K562 (cell line): ENCODE measurements around the gene MARS1. TPM values are rescaled to one million over a fixed set of nuclear protein-coding genes. Genes with fewer than 3 reads are reported as not detected.

ENCODE experiments used
- CCNT2 ChIP-seq: IDR thresholded peaks from 2 replicates; pipeline ENCODE4 v1.6.1; 2011; ENCODE audit warnings: borderline replicate concordance, low read depth, mild to moderate bottlenecking, moderate library complexity, mixed read lengths, low read length; ENCODE audit not compliant: insufficient read length; ENCODE audit errors: extremely low read depth
- CREB1 ChIP-seq, 2 experiments: sonication (generic) in 1 of 2; formaldehyde crosslinking in 1 of 2; IDR thresholded peaks; 2 replicates each; pipeline versions ENCODE4 v1.6.1 to v1.8.0; 2012 to 2022; ENCODE audit warnings: inconsistent platforms in 1 of 2, mild to moderate bottlenecking in 1 of 2, missing genetic modification reagents in 1 of 2, moderate library complexity in 1 of 2
- EGR1 ChIP-seq: fragments of 450-650 bp; conservative IDR thresholded peaks from 2 replicates; pipeline ENCODE4 v1.6.1; 2017; ENCODE audit warnings: mild to moderate bottlenecking
- FOS ChIP-seq: IDR thresholded peaks from 3 replicates; pipeline ENCODE4 v1.6.1; 2011; ENCODE audit not compliant: insufficient read length; ENCODE audit errors: extremely low read depth
- PCBP1 ChIP-seq: fragments of 200-400 bp; formaldehyde crosslinking; IDR thresholded peaks from 2 replicates; pipeline ENCODE4 v1.6.1; 2018; ENCODE audit warnings: mild to moderate bottlenecking, low read depth, low read length; ENCODE audit not compliant: poor library complexity, severe bottlenecking
- PHF21A ChIP-seq: fragments of 450-650 bp; IDR thresholded peaks from 2 replicates; pipeline ENCODE4 v1.6.1; 2017; ENCODE audit warnings: low read depth, borderline replicate concordance
- RBM22 ChIP-seq: fragments of 200-400 bp; formaldehyde crosslinking; IDR thresholded peaks from 2 replicates; pipeline ENCODE4 v1.6.1; 2018; ENCODE audit warnings: low read length, low read depth; ENCODE audit not compliant: poor library complexity, severe bottlenecking
- ZNF445 ChIP-seq: fragments of 250-450 bp; sonication (Bioruptor Pico); IDR thresholded peaks from 2 replicates; pipeline ENCODE4 v1.4.0; 2020; ENCODE audit warnings: low read depth, mild to moderate bottlenecking, moderate library complexity
- polyA plus RNA-seq, 8 experiments: library from polyadenylated mRNA; depleted of rRNA in 4 of 8; stranded (reverse) in 5 of 8; unstranded in 3 of 8; fragments of >200 nt; fragmentation: Nextera tagmentation in 2 of 8; fragmentation: Illumina TruSeq in 1 of 8; extraction: Ambion mirVana in 2 of 8; extraction: Trizol in 1 of 8; gene quantifications; 2 replicates each; pipeline versions ENCODE4 v1.2.1 to v1.2.3, GENCODE V29; 2011 to 2014; ENCODE audit warnings: inconsistent platforms in 1 of 8, missing spikeins in 1 of 8
- total RNA-seq, 7 experiments: library from RNA; depleted of rRNA in 6 of 7; stranded (reverse); fragments of >200 nt in 6 of 7; fragmentation: Illumina TruSeq in 2 of 7; extraction: Trizol in 2 of 7; gene quantifications; 2 replicates each; pipeline versions ENCODE4 v1.2.1 to v1.2.3, GENCODE V29; 2011 to 2021; ENCODE audit warnings: low replicate concordance in 1 of 7
- TF ChIP-seq, protein P1 (sequence below): sonication (generic); formaldehyde crosslinking; IDR thresholded peaks from 2 replicates; pipeline ENCODE4 v1.8.0; 2023; ENCODE audit warnings: missing genetic modification reagents, mild to moderate bottlenecking, borderline replicate concordance
- TF ChIP-seq, protein P2 (sequence below), 2 experiments: fragments of 450-650 bp; conservative IDR thresholded peaks; 2 replicates each; pipeline ENCODE4 v1.6.1; 2017; ENCODE audit warnings: mild to moderate bottlenecking in 2 of 2, moderate library complexity in 2 of 2
- TF ChIP-seq, protein P3 (sequence below): fragments of 200-800 bp; sonication (Bioruptor generic); IDR thresholded peaks from 2 replicates; pipeline ENCODE4 v1.6.1; 2017; ENCODE audit warnings: missing genetic modification characterization, missing compliant biosample characterization
- TF ChIP-seq, protein P4 (sequence below): fragments of 250-450 bp; sonication (Bioruptor Pico); IDR thresholded peaks from 2 replicates; pipeline ENCODE4 v1.5.0; 2022; ENCODE audit warnings: mild to moderate bottlenecking
- TF ChIP-seq, protein P5 (sequence below): fragments of 250-450 bp; sonication (Bioruptor Pico); IDR thresholded peaks from 2 replicates; pipeline ENCODE4 v1.5.0; 2021

Gene MARS1
- total and polyA plus RNA-seq, 9 of the 15 experiments (the other 6 are each of a cell fraction or from before 2014, with no cell fraction given) = 117 to 382 (median 220) TPM

DNA sequence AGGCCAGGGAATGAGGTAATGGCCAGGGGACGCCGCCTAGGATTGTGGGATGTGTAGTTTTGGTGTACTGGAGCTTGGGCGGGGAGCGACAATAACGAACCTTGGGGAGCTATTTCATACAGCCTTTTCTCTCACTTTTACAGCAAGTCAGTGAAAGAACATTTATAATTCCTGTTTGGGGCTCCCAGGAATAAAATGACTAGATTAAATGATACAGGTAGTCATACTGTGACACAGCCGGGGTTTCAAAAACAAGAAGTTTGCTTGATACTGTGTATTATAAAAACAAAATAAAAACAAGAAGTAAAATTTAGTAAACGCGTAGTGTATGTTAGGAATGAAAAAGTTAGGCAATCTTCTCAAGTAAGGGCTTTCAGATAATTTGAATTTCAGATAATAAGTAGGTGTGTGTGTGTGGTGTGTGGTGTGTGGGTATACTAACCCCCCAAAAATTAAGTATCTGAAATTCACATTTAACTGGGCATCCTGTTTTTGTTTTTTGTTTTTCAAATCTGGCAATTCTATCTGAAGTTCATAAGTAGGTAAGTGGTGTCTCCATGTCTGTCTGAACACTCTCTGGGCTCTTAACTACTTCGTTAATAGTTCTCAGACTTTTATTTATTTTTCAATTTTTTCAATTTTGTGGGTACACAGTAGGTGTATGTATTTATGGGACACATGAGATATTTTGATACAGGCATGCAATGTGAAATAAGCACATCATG lies 59.6 kb downstream of the MARS1 start (continued):
- TF ChIP-seq, protein P1, sequence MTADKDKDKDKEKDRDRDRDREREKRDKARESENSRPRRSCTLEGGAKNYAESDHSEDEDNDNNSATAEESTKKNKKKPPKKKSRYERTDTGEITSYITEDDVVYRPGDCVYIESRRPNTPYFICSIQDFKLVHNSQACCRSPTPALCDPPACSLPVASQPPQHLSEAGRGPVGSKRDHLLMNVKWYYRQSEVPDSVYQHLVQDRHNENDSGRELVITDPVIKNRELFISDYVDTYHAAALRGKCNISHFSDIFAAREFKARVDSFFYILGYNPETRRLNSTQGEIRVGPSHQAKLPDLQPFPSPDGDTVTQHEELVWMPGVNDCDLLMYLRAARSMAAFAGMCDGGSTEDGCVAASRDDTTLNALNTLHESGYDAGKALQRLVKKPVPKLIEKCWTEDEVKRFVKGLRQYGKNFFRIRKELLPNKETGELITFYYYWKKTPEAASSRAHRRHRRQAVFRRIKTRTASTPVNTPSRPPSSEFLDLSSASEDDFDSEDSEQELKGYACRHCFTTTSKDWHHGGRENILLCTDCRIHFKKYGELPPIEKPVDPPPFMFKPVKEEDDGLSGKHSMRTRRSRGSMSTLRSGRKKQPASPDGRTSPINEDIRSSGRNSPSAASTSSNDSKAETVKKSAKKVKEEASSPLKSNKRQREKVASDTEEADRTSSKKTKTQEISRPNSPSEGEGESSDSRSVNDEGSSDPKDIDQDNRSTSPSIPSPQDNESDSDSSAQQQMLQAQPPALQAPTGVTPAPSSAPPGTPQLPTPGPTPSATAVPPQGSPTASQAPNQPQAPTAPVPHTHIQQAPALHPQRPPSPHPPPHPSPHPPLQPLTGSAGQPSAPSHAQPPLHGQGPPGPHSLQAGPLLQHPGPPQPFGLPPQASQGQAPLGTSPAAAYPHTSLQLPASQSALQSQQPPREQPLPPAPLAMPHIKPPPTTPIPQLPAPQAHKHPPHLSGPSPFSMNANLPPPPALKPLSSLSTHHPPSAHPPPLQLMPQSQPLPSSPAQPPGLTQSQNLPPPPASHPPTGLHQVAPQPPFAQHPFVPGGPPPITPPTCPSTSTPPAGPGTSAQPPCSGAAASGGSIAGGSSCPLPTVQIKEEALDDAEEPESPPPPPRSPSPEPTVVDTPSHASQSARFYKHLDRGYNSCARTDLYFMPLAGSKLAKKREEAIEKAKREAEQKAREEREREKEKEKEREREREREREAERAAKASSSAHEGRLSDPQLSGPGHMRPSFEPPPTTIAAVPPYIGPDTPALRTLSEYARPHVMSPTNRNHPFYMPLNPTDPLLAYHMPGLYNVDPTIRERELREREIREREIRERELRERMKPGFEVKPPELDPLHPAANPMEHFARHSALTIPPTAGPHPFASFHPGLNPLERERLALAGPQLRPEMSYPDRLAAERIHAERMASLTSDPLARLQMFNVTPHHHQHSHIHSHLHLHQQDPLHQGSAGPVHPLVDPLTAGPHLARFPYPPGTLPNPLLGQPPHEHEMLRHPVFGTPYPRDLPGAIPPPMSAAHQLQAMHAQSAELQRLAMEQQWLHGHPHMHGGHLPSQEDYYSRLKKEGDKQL (CRISPR knock-in tag) = no peak
- no peak for TF ChIP-seq RBM22
- TF ChIP-seq CCNT2 = no peak
- no peak for TF ChIP-seq FOS
- TF ChIP-seq, protein P2, sequence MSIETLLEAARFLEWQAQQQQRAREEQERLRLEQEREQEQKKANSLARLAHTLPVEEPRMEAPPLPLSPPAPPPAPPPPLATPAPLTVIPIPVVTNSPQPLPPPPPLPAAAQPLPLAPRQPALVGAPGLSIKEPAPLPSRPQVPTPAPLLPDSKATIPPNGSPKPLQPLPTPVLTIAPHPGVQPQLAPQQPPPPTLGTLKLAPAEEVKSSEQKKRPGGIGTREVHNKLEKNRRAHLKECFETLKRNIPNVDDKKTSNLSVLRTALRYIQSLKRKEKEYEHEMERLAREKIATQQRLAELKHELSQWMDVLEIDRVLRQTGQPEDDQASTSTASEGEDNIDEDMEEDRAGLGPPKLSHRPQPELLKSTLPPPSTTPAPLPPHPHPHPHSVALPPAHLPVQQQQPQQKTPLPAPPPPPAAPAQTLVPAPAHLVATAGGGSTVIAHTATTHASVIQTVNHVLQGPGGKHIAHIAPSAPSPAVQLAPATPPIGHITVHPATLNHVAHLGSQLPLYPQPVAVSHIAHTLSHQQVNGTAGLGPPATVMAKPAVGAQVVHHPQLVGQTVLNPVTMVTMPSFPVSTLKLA (conservative IDR thresholded peaks at IDR 0.05) = peak in 1 of 2 experiments; percentile 21; a peak in 1 of 4 replicates
- TF ChIP-seq, protein P3, sequence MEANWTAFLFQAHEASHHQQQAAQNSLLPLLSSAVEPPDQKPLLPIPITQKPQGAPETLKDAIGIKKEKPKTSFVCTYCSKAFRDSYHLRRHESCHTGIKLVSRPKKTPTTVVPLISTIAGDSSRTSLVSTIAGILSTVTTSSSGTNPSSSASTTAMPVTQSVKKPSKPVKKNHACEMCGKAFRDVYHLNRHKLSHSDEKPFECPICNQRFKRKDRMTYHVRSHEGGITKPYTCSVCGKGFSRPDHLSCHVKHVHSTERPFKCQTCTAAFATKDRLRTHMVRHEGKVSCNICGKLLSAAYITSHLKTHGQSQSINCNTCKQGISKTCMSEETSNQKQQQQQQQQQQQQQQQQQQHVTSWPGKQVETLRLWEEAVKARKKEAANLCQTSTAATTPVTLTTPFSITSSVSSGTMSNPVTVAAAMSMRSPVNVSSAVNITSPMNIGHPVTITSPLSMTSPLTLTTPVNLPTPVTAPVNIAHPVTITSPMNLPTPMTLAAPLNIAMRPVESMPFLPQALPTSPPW (CRISPR knock-in tag) = peak; percentile 51
- TF ChIP-seq, protein P4, sequence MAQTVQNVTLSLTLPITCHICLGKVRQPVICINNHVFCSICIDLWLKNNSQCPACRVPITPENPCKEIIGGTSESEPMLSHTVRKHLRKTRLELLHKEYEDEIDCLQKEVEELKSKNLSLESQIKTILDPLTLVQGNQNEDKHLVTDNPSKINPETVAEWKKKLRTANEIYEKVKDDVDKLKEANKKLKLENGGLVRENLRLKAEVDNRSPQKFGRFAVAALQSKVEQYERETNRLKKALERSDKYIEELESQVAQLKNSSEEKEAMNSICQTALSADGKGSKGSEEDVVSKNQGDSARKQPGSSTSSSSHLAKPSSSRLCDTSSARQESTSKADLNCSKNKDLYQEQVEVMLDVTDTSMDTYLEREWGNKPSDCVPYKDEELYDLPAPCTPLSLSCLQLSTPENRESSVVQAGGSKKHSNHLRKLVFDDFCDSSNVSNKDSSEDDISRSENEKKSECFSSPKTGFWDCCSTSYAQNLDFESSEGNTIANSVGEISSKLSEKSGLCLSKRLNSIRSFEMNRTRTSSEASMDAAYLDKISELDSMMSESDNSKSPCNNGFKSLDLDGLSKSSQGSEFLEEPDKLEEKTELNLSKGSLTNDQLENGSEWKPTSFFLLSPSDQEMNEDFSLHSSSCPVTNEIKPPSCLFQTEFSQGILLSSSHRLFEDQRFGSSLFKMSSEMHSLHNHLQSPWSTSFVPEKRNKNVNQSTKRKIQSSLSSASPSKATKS = no peak
- TF ChIP-seq PHF21A = no peak
- TF ChIP-seq PCBP1 = no peak
- TF ChIP-seq EGR1 = no peak
- no peak for TF ChIP-seq ZNF445 (CRISPR knock-in tag)
- TF ChIP-seq CREB1 (IDR thresholded peaks at IDR 0.05) = peak; percentile 94
- peak; percentile 73; the same call in 1 of the 2 replicates for TF ChIP-seq CREB1 (CRISPR knock-in tag; IDR thresholded peaks at IDR 0.05)
- TF ChIP-seq, protein P5, sequence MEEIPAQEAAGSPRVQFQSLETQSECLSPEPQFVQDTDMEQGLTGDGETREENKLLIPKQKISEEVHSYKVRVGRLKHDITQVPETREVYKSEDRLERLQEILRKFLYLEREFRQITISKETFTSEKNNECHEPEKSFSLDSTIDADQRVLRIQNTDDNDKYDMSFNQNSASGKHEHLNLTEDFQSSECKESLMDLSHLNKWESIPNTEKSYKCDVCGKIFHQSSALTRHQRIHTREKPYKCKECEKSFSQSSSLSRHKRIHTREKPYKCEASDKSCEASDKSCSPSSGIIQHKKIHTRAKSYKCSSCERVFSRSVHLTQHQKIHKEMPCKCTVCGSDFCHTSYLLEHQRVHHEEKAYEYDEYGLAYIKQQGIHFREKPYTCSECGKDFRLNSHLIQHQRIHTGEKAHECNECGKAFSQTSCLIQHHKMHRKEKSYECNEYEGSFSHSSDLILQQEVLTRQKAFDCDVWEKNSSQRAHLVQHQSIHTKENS = no peak
